ENCODE measurements around the gene STAT5A. TPM values are rescaled to one million over a fixed set of nuclear protein-coding genes. Genes with fewer than 3 reads are reported as not detected.
"Not testable (repeated sequence)": the region's sequence is repeated elsewhere in the genome, so short reads cannot be mapped to it uniquely, and the experiment has no call there.

STAT5A gene
- total RNA-seq, 1 donor from 2014 or later = 1.3 TPM

DNA sequence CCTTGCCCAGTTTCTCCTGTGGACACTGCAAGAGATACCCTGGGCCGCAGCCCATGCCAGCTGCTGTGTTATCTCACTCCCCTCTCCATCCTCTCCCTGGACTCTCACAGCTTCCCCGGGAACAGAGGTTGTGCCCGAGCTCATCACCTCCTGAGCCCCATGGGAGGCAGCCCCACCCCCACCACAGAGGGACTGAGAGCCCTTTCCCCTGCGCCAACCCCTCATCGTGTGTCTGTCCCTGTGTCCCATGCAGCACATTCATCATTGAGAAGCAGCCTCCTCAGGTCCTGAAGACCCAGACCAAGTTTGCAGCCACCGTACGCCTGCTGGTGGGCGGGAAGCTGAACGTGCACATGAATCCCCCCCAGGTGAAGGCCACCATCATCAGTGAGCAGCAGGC is 12.7 kb downstream of the STAT5A start:
- FAIRE-seq (peak; percentile 18), DNase-seq (ENCODE audit: low read depth) (no peak)
- TF ChIP-seq, protein P1, sequence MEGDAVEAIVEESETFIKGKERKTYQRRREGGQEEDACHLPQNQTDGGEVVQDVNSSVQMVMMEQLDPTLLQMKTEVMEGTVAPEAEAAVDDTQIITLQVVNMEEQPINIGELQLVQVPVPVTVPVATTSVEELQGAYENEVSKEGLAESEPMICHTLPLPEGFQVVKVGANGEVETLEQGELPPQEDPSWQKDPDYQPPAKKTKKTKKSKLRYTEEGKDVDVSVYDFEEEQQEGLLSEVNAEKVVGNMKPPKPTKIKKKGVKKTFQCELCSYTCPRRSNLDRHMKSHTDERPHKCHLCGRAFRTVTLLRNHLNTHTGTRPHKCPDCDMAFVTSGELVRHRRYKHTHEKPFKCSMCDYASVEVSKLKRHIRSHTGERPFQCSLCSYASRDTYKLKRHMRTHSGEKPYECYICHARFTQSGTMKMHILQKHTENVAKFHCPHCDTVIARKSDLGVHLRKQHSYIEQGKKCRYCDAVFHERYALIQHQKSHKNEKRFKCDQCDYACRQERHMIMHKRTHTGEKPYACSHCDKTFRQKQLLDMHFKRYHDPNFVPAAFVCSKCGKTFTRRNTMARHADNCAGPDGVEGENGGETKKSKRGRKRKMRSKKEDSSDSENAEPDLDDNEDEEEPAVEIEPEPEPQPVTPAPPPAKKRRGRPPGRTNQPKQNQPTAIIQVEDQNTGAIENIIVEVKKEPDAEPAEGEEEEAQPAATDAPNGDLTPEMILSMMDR (IDR thresholded peaks at IDR 0.05; ENCODE audit: insufficient read depth, low read length, severe bottlenecking) = no peak
- no peaks in the 10 kb centered on the region for H3K27me3 ChIP-seq (ENCODE audit: control insufficient read depth, insufficient read depth, low read length)
- no peaks in the 10 kb centered on the region for H3K36me3 ChIP-seq (ENCODE audit: control insufficient read depth, insufficient read depth, low read length)
- H3K4me3 ChIP-seq (ENCODE audit: low read depth, low read length) = no peak overlapping the region

- H3K36me3 ChIP-seq (ENCODE audit: control insufficient read depth, insufficient read depth, low read length) = no peaks in the 10 kb centered on the region
- TF ChIP-seq, protein P1 (IDR thresholded peaks at IDR 0.05; ENCODE audit: insufficient read depth, low read length, severe bottlenecking) = no peak
- no peak for DNase-seq (ENCODE audit: low read depth)
- no peaks in the 10 kb centered on the region for H3K27me3 ChIP-seq (ENCODE audit: control insufficient read depth, insufficient read depth, low read length)
- FAIRE-seq = no peak
- no peak overlapping the region for H3K4me3 ChIP-seq (ENCODE audit: low read depth, low read length)
Observed at GRCh38 chr17:42303694-42304093, 15.4 kb downstream of the STAT5A start.

- no peak for DNase-seq (ENCODE audit: low read depth)
- no peak for FAIRE-seq
- no peaks in the 10 kb centered on the region for H3K27me3 ChIP-seq (ENCODE audit: control insufficient read depth, insufficient read depth, low read length)
- H3K36me3 ChIP-seq (ENCODE audit: control insufficient read depth, insufficient read depth, low read length) = no peaks in the 10 kb centered on the region
- no peak overlapping the region for H3K4me3 ChIP-seq (ENCODE audit: low read depth, low read length)
- TF ChIP-seq, protein P1 (IDR thresholded peaks at IDR 0.05; ENCODE audit: insufficient read depth, low read length, severe bottlenecking) = no peak
Observed at GRCh38 chr17:42304187-42305030, 16.1 kb downstream of the STAT5A start.

DNA sequence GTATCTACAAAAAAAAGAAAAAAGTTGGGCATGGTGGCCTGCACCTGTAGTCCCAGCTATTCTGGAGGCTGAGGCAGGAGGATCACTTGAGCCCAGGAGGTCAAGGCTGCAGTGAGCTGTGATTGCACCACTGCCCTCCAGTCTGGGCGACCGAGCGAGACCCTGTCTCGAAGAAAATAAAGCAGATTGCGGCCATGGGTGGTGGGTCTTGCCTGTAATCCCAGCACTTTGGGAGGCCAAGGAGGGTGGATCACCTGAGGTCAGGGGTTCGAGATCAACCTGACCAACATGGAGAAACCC is 16.7 kb downstream of the STAT5A start:
- FAIRE-seq; H3K4me3 ChIP-seq (ENCODE audit: low read depth, low read length); H3K27me3 ChIP-seq (ENCODE audit: control insufficient read depth, insufficient read depth, low read length); H3K36me3 ChIP-seq (ENCODE audit: control insufficient read depth, insufficient read depth, low read length); DNase-seq (ENCODE audit: low read depth): not testable (repeated sequence)

GRCh38 chr17:42305543-42306384 is 17.5 kb downstream of the STAT5A start:
- FAIRE-seq = peak; percentile 47
- Histone ChIP-seq H3K36me3 (ENCODE audit: control insufficient read depth, insufficient read depth, low read length) (no peaks in the 10 kb centered on the region), H3K4me3 (ENCODE audit: low read depth, low read length) (no peak overlapping the region), H3K27me3 (ENCODE audit: control insufficient read depth, insufficient read depth, low read length) (no peaks in the 10 kb centered on the region)
- DNase-seq (ENCODE audit: low read depth) = no peak
- TF ChIP-seq, protein P1 (IDR thresholded peaks at IDR 0.05; ENCODE audit: insufficient read depth, low read length, severe bottlenecking) = no peak

DNA sequence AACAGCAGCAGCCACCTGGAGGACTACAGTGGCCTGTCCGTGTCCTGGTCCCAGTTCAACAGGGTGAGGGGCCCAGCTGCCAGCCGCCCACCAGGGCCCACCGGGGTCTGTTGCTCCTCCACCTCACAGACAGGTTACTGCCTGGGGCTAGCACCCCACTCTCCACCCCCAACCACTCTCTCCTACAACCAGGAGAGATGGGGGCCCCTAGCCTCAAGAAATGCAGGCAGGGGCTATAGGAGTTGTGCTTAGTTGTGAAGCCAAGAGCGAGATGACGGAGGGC is 18.0 kb downstream of the STAT5A start:
- no peaks in the 10 kb centered on the region for H3K27me3 ChIP-seq (ENCODE audit: control insufficient read depth, insufficient read depth, low read length)
- no peak overlapping the region for H3K4me3 ChIP-seq (ENCODE audit: low read depth, low read length)
- no peak for DNase-seq (ENCODE audit: low read depth)
- no peak for FAIRE-seq
- TF ChIP-seq, protein P1 (IDR thresholded peaks at IDR 0.05; ENCODE audit: insufficient read depth, low read length, severe bottlenecking) = no peak
- H3K36me3 ChIP-seq (ENCODE audit: control insufficient read depth, insufficient read depth, low read length) = no peaks in the 10 kb centered on the region

Data from bronchial epithelial cell (primary cell).